WTC11 (cell line): Measurements from ENCODE around the gene LECT2. TPM values are rescaled to one million over a fixed set of nuclear protein-coding genes. Genes with fewer than 3 reads are reported as not detected.

Experiments used
- ATAC-seq: fragments of 200-7000 bp; cut with Tn5 transposase; 2 replicates; pipeline ENCODE4 v1.10.0; 2021; ENCODE audit warnings: mild to moderate bottlenecking, moderate library complexity
- CTCF ChIA-PET: fragments of 300-600 bp; sonication (Branson Sonifier 250); formaldehyde crosslinking; loops from one replicate; lab custom pipeline; 2021; ENCODE audit warnings: antibody characterized with exemption; lab: Charles Lee
- POLR2A ChIA-PET: fragments of 350-600 bp; sonication (Branson Sonifier 250); formaldehyde crosslinking; loops from one replicate; lab custom pipeline; 2021; ENCODE audit warnings: antibody characterized with exemption; lab: Charles Lee
- DNase-seq: peaks from one replicate; pipeline ENCODE4 v3.0.0; 2021; ENCODE audit warnings: low spot score
- H3K27ac Mint-ChIP-seq: 2 replicates; pipeline ENCODE4 v1.8.0; 2021; ENCODE audit warnings: mixed read lengths
- H3K27me3 Mint-ChIP-seq: 2 replicates; pipeline ENCODE4 v1.8.0; 2021; ENCODE audit warnings: low read depth, mild to moderate bottlenecking, moderate library complexity, mixed read lengths
- H3K36me3 Mint-ChIP-seq: 2 replicates; pipeline ENCODE4 v1.8.0; 2021; ENCODE audit warnings: mixed read lengths
- H3K4me1 Mint-ChIP-seq: 2 replicates; pipeline ENCODE4 v1.8.0; 2022; ENCODE audit warnings: mixed read lengths
- H3K4me3 Mint-ChIP-seq: 2 replicates; pipeline ENCODE4 v1.8.0; 2021; ENCODE audit warnings: mild to moderate bottlenecking, moderate library complexity, mixed read lengths
- H3K9me3 Mint-ChIP-seq: 2 replicates; pipeline ENCODE4 v1.8.0; 2021; ENCODE audit warnings: mixed read lengths
- AFF4 ChIP-seq: sonication (generic); formaldehyde crosslinking; IDR thresholded peaks from 2 replicates; pipeline ENCODE4 v1.8.1; 2023; ENCODE audit warnings: mild to moderate bottlenecking, missing genetic modification reagents, borderline replicate concordance
- CREM ChIP-seq: sonication (generic); formaldehyde crosslinking; IDR thresholded peaks from 2 replicates; pipeline ENCODE4 v1.8.1; 2022; ENCODE audit warnings: mild to moderate bottlenecking, missing genetic modification reagents, moderate library complexity
- E2F4 ChIP-seq: sonication (generic); formaldehyde crosslinking; IDR thresholded peaks from 2 replicates; pipeline ENCODE4 v1.8.1; 2022; ENCODE audit warnings: low read depth, mild to moderate bottlenecking, moderate library complexity, missing genetic modification reagents, borderline replicate concordance
- GABPB1 ChIP-seq: sonication (generic); formaldehyde crosslinking; IDR thresholded peaks from 2 replicates; pipeline ENCODE4 v1.8.1; 2023; ENCODE audit warnings: mild to moderate bottlenecking, missing genetic modification reagents
- GRHL2 ChIP-seq: fragments of 250-450 bp; sonication (Bioruptor Pico); IDR thresholded peaks from 2 replicates; pipeline ENCODE4 v1.8.0; 2022; ENCODE audit warnings: mild to moderate bottlenecking, moderate library complexity; ENCODE audit not compliant: insufficient replicate concordance, severe bottlenecking
- HMGA2 ChIP-seq: fragments of 250-450 bp; sonication (Bioruptor Pico); IDR thresholded peaks from 2 replicates; pipeline ENCODE4 v1.4.0; 2021; ENCODE audit warnings: mild to moderate bottlenecking, moderate library complexity
- MXD4 ChIP-seq: fragments of 250-450 bp; sonication (Bioruptor Pico); IDR thresholded peaks from 2 replicates; pipeline ENCODE4 v1.8.0; 2021; ENCODE audit warnings: mild to moderate bottlenecking, moderate library complexity, borderline replicate concordance
- NFE2L1 ChIP-seq: sonication (generic); formaldehyde crosslinking; IDR thresholded peaks from 2 replicates; pipeline ENCODE4 v1.8.1; 2023; ENCODE audit warnings: missing genetic modification reagents
- NR2C2 ChIP-seq: sonication (generic); formaldehyde crosslinking; IDR thresholded peaks from 2 replicates; pipeline ENCODE4 v1.8.0; 2022; ENCODE audit warnings: mild to moderate bottlenecking, missing genetic modification reagents
- NR3C1 ChIP-seq: sonication (generic); formaldehyde crosslinking; conservative IDR thresholded peaks from 2 replicates; pipeline ENCODE4 v1.8.1; 2023; ENCODE audit warnings: low read depth, mild to moderate bottlenecking, missing genetic modification reagents
- SMAD3 ChIP-seq: sonication (generic); formaldehyde crosslinking; IDR thresholded peaks from 2 replicates; pipeline ENCODE4 v1.8.0; 2022; ENCODE audit warnings: missing genetic modification reagents, mild to moderate bottlenecking, borderline replicate concordance
- TCF7 ChIP-seq: sonication (generic); formaldehyde crosslinking; IDR thresholded peaks from 2 replicates; pipeline ENCODE4 v1.8.0; 2022; ENCODE audit warnings: mild to moderate bottlenecking, low read depth, missing genetic modification reagents, moderate library complexity
- TEAD1 ChIP-seq: sonication (generic); formaldehyde crosslinking; IDR thresholded peaks from 2 replicates; pipeline ENCODE4 v1.8.0; 2022; ENCODE audit warnings: mild to moderate bottlenecking, missing genetic modification reagents
- TEAD4 ChIP-seq: sonication (generic); formaldehyde crosslinking; IDR thresholded peaks from 2 replicates; pipeline ENCODE4 v1.8.0; 2022; ENCODE audit warnings: mild to moderate bottlenecking, missing genetic modification reagents
- ZNF263 ChIP-seq: sonication (generic); formaldehyde crosslinking; IDR thresholded peaks from 2 replicates; pipeline ENCODE4 v1.8.1; 2022; ENCODE audit warnings: low read depth, mild to moderate bottlenecking, moderate library complexity, missing genetic modification reagents
- ZNF281 ChIP-seq: sonication (generic); formaldehyde crosslinking; IDR thresholded peaks from 2 replicates; pipeline ENCODE4 v1.8.0; 2023; ENCODE audit warnings: mild to moderate bottlenecking, missing genetic modification reagents
- ZNF396 ChIP-seq: fragments of 250-450 bp; sonication (Bioruptor Pico); IDR thresholded peaks from 2 replicates; pipeline ENCODE4 v1.8.0; 2021; ENCODE audit warnings: mild to moderate bottlenecking, moderate library complexity, borderline replicate concordance
- total RNA-seq: library from RNA; stranded (reverse); gene quantifications from 3 replicates; pipeline ENCODE4 v1.2.3, GENCODE V29; 2021
- TF ChIP-seq, protein P1 (sequence below): sonication (generic); formaldehyde crosslinking; IDR thresholded peaks from 2 replicates; pipeline ENCODE4 v1.8.1; 2022; ENCODE audit warnings: low read depth, missing genetic modification reagents, borderline replicate concordance
- TF ChIP-seq, protein P2 (sequence below): fragments of 250-450 bp; sonication (Bioruptor Pico); IDR thresholded peaks from 2 replicates; pipeline ENCODE4 v1.9.0; 2021; ENCODE audit warnings: mild to moderate bottlenecking
- TF ChIP-seq, protein P3 (sequence below): sonication (generic); formaldehyde crosslinking; IDR thresholded peaks from 2 replicates; pipeline ENCODE4 v1.8.1; 2023; ENCODE audit warnings: mild to moderate bottlenecking, missing genetic modification reagents
- TF ChIP-seq, protein P4 (sequence below): sonication (generic); formaldehyde crosslinking; IDR thresholded peaks from 2 replicates; pipeline ENCODE4 v1.8.1; 2022; ENCODE audit warnings: missing genetic modification reagents, borderline replicate concordance

Gene LECT2
- total RNA-seq, 1 experiment from 2014 or later: not detected

- TF ChIP-seq ZNF396: no peak
- TF ChIP-seq, protein P1, sequence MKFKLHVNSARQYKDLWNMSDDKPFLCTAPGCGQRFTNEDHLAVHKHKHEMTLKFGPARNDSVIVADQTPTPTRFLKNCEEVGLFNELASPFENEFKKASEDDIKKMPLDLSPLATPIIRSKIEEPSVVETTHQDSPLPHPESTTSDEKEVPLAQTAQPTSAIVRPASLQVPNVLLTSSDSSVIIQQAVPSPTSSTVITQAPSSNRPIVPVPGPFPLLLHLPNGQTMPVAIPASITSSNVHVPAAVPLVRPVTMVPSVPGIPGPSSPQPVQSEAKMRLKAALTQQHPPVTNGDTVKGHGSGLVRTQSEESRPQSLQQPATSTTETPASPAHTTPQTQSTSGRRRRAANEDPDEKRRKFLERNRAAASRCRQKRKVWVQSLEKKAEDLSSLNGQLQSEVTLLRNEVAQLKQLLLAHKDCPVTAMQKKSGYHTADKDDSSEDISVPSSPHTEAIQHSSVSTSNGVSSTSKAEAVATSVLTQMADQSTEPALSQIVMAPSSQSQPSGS (CRISPR knock-in tag): no peak
- TF ChIP-seq, protein P2, sequence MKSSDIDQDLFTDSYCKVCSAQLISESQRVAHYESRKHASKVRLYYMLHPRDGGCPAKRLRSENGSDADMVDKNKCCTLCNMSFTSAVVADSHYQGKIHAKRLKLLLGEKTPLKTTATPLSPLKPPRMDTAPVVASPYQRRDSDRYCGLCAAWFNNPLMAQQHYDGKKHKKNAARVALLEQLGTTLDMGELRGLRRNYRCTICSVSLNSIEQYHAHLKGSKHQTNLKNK: no peak
- TF ChIP-seq NR2C2 (CRISPR knock-in tag): no peak
- no peak for TF ChIP-seq NR3C1 (CRISPR knock-in tag)
- TF ChIP-seq HMGA2: no peak
- no peak for TF ChIP-seq TEAD4 (CRISPR knock-in tag)
- no peak for TF ChIP-seq ZNF281 (CRISPR knock-in tag)
- no peak for TF ChIP-seq NFE2L1 (CRISPR knock-in tag)
- TF ChIP-seq MXD4 (CRISPR knock-in tag): no peak
- TF ChIP-seq TEAD1 (CRISPR knock-in tag): no peak
- TF ChIP-seq CREM (CRISPR knock-in tag): no peak
- no peak for TF ChIP-seq ZNF263 (CRISPR knock-in tag)
- no peak for TF ChIP-seq TCF7
- TF ChIP-seq GRHL2 (CRISPR knock-in tag): no peak
- no peak for TF ChIP-seq SMAD3 (CRISPR knock-in tag)
- TF ChIP-seq GABPB1 (CRISPR knock-in tag): no peak
- H3K36me3 Mint-ChIP-seq: no peaks in the 10 kb centered on the region
These were observed 43.0 kb upstream of the LECT2 start for GRCh38 chr5:135997673-135998335.

DNA sequence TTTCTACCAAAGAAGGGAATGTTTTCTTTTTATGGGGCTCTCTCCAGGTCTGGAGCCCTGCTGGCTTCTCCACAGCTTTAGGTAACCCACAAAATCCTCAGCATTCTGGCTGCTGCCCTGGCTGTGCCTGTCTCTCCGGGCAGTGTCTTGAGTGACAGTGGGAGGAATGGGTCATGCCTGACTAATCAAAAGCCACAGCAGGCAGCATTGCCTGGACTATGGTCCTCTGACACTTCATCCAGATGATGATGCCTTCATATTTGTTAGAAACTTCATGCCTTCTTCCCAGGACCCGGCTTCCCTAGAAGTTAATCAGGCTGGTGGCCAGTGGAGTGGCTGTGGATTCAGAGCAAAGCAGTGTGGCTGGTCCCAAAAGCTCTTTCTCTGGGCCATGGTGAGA is 41.8 kb upstream of the LECT2 start:
- H3K27me3 Mint-ChIP-seq: no peaks in the 10 kb centered on the region; the same call in 1 of the 2 replicates
- TF ChIP-seq, protein P3, sequence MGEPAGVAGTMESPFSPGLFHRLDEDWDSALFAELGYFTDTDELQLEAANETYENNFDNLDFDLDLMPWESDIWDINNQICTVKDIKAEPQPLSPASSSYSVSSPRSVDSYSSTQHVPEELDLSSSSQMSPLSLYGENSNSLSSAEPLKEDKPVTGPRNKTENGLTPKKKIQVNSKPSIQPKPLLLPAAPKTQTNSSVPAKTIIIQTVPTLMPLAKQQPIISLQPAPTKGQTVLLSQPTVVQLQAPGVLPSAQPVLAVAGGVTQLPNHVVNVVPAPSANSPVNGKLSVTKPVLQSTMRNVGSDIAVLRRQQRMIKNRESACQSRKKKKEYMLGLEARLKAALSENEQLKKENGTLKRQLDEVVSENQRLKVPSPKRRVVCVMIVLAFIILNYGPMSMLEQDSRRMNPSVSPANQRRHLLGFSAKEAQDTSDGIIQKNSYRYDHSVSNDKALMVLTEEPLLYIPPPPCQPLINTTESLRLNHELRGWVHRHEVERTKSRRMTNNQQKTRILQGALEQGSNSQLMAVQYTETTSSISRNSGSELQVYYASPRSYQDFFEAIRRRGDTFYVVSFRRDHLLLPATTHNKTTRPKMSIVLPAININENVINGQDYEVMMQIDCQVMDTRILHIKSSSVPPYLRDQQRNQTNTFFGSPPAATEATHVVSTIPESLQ (CRISPR knock-in tag): no peak
- TF ChIP-seq NFE2L1 (CRISPR knock-in tag): no peak
- TF ChIP-seq, protein P4, sequence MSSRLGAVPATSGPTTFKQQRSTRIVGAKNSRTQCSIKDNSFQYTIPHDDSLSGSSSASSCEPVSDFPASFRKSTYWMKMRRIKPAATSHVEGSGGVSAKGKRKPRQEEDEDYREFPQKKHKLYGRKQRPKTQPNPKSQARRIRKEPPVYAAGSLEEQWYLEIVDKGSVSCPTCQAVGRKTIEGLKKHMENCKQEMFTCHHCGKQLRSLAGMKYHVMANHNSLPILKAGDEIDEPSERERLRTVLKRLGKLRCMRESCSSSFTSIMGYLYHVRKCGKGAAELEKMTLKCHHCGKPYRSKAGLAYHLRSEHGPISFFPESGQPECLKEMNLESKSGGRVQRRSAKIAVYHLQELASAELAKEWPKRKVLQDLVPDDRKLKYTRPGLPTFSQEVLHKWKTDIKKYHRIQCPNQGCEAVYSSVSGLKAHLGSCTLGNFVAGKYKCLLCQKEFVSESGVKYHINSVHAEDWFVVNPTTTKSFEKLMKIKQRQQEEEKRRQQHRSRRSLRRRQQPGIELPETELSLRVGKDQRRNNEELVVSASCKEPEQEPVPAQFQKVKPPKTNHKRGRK (CRISPR knock-in tag): no peak
- no peak for TF ChIP-seq E2F4 (CRISPR knock-in tag)
- no peak for TF ChIP-seq GRHL2 (CRISPR knock-in tag)
- TF ChIP-seq AFF4: no peak

More at GRCh38 chr5:135997673-135998335, 43.0 kb upstream of the LECT2 start:
- POLR2A ChIA-PET: no interaction called here
- Mint-ChIP-seq H3K27me3 (no peaks in the 10 kb centered on the region; the same call in 1 of the 2 replicates), H3K4me3 (no peak overlapping the region), H3K27ac (no peak overlapping the region), H3K9me3 (0 out of 2 replicates have a peak, but pooled peaks cover 6% of the 10 kb centered on the region), H3K4me1 (no peaks in the 10 kb centered on the region)
- CTCF ChIA-PET: interaction anchor here (0.7 to 2.6 kb wide), 18 partner anchors 8 to 163 kb away, joined by 3 to 21 read pairs (median 3); partner anchors contain the start of gene TGFBI
- ATAC-seq (peak; percentile 89), DNase-seq (peak; percentile 36)

More for the DNA sequence above, 41.8 kb upstream of the LECT2 start:
- ChIA-PET CTCF (interaction anchor here (0.8 to 2.6 kb wide), 4 partner anchors 19 to 83 kb away, joined by 4 to 15 read pairs (median 7); partner anchors contain the start of gene TGFBI), POLR2A (no interaction called here)
- Mint-ChIP-seq H3K4me1 (no peaks in the 10 kb centered on the region), H3K27ac (no peak overlapping the region), H3K36me3 (no peaks in the 10 kb centered on the region), H3K4me3 (no peak overlapping the region), H3K9me3 (0 out of 2 replicates have a peak, but pooled peaks cover 6% of the 10 kb centered on the region)
- DNase-seq (no peak), ATAC-seq (no peak)
